Sigmoid colon (tissue), 7 donors: Measurements from ENCODE around the gene RASSF4. TPM values are rescaled to one million over a fixed set of nuclear protein-coding genes. Genes with fewer than 3 reads are reported as not detected.
A peak's percentile ranks its signal among the peaks of the same experiment; 100 is the strongest.

ENCODE experiments used
- DNase-seq: peaks from one replicate; pipeline ENCODE4 v3.0.0-alpha.2; 2019
- H3K27ac ChIP-seq, 4 donors: fragments of 200-600 bp; sonication (generic); one replicate each; pipeline ENCODE4 v1.5.1; 2016 to 2019; ENCODE audit warnings: mild to moderate bottlenecking in 1 of 4
- H3K27me3 ChIP-seq, 3 donors: fragments of 200-600 bp; sonication (generic); one replicate each; pipeline ENCODE4 v1.5.1; 2019; ENCODE audit warnings: mild to moderate bottlenecking in 1 of 3
- H3K36me3 ChIP-seq, 4 donors: fragments of 200-600 bp; sonication (generic); one replicate each; pipeline ENCODE4 v1.5.1; 2016 to 2019
- H3K4me1 ChIP-seq, 4 donors: fragments of 200-600 bp; sonication (generic); one replicate each; pipeline ENCODE4 v1.5.1; 2017 to 2019
- H3K4me3 ChIP-seq, 4 donors: fragments of 200-600 bp; sonication (generic); one replicate each; pipeline ENCODE4 v1.5.1; 2017 to 2019; ENCODE audit warnings: mild to moderate bottlenecking in 2 of 4, moderate library complexity in 1 of 4
- H3K9me3 ChIP-seq, 4 donors: fragments of 200-600 bp in 3 of 4; sonication (generic) in 3 of 4; one replicate each; pipeline versions ENCODE4 v1.5.1 to v1.6.1; 2013 to 2019
- CTCF ChIP-seq, 4 experiments: fragments of 450-650 bp in 3 of 4; fragments of 200-600 bp in 1 of 4; IDR thresholded peaks; one replicate each; pipeline ENCODE4 v1.5.1; 2016 to 2019; ENCODE audit warnings: antibody characterized with exemption in 4 of 4, mild to moderate bottlenecking in 3 of 4, moderate library complexity in 2 of 4
- EP300 ChIP-seq, 4 donors: sonication (generic); formaldehyde crosslinking; IDR thresholded peaks; one replicate each; pipeline ENCODE4 v1.6.1; 2017; ENCODE audit warnings: antibody characterized with exemption in 4 of 4
- POLR2A ChIP-seq, 2 donors: fragments of 450-650 bp; IDR thresholded peaks; one replicate each; pipeline ENCODE4 v1.6.1; 2016; ENCODE audit warnings: antibody characterized with exemption in 2 of 2, mild to moderate bottlenecking in 2 of 2, moderate library complexity in 2 of 2
- POLR2AphosphoS5 ChIP-seq, 4 donors: sonication (generic); formaldehyde crosslinking; IDR thresholded peaks; one replicate each; pipeline ENCODE4 v1.6.1; 2017; ENCODE audit warnings: antibody characterized with exemption in 4 of 4
- WGBS, 2 donors: extraction: QIAGEN DNeasy Blood & Tissue Kit; methylation state at CpG; one replicate each; pipeline ENCODE4 v1.1.7; 2013; 5-methylcytosine and 5-hydroxymethylcytosine counted together
- intact Hi-C: fragments of 100-400 bp; cut with DNase I; formaldehyde crosslinking; loops from one replicate; pipeline ENCODE4 v1.15.1; 2023
- polyA plus RNA-seq, 3 donors: library from polyadenylated mRNA; stranded (reverse); fragments of 200-250 nt; gene quantifications; one replicate each; pipeline ENCODE4 v1.2.3, GENCODE V29; 2013
- total RNA-seq, 4 donors: library from RNA; depleted of rRNA; stranded (reverse); fragments of >200 nt; gene quantifications; one replicate each; pipeline ENCODE4 v1.1.0, GENCODE V29; 2016
- donor health status: healthy with polysubstance abuse.
- donor health status: Bipolar disorder and iron deficiency.
- donor health status: healthy.

RASSF4 gene
- total and polyA plus RNA-seq, 7 donors, result 7.8 to 61.7 (median 23.2) TPM

GRCh38 chr10:44971935-44972757, 12.5 kb downstream of the RASSF4 start:
- WGBS, 2 donors, result 97% methylated on average over 12 of the region's 12 CpGs
- intact Hi-C loops, result no loop called here
- Histone ChIP-seq H3K4me1 (peaks cover 0 to 48% (median 41%) of the 10 kb centered on the region in 4 donors), H3K36me3 (peaks cover 7 to 43% (median 12%) of the 10 kb centered on the region in 4 donors), H3K4me3 (no peak overlapping the region), H3K9me3 (no peaks in the 10 kb centered on the region), H3K27ac (peak overlapping the region; percentile 31 to 92 (median 90)), H3K27me3 (no peaks in the 10 kb centered on the region)
- DNase-seq, result peak; percentile 66
- TF ChIP-seq CTCF (IDR thresholded peaks at IDR 0.05) (no peak), EP300 (IDR thresholded peaks at IDR 0.05) (no peak), POLR2A (IDR thresholded peaks at IDR 0.05) (no peak), POLR2AphosphoS5 (IDR thresholded peaks at IDR 0.05) (no peak)

- Histone ChIP-seq H3K27ac (peak overlapping the region; percentile 88 to 92 (median 90)), H3K36me3 (peaks cover 8 to 51% (median 15%) of the 10 kb centered on the region in 4 donors)
These were observed 13.3 kb downstream of the RASSF4 start for GRCh38 chr10:44972874-44973306.

GRCh38 chr10:44973323-44974081, 13.9 kb downstream of the RASSF4 start:
- Histone ChIP-seq H3K36me3 (peaks cover 8 to 54% (median 18%) of the 10 kb centered on the region in 4 donors), H3K27ac (peak overlapping the region; percentile 88 to 92 (median 90)), H3K4me3 (peak overlapping the region in 1 of 4 donors; percentile 54), H3K4me1 (peaks cover 0 to 54% (median 50%) of the 10 kb centered on the region in 4 donors), H3K9me3 (no peaks in the 10 kb centered on the region), H3K27me3 (no peaks in the 10 kb centered on the region)
- intact Hi-C loops, result loop anchor here (1.0 kb wide), 1 partner anchor 14 kb away; the partner anchor contains the start of gene RASSF4
- no peak for TF ChIP-seq EP300 (IDR thresholded peaks at IDR 0.05)
- TF ChIP-seq POLR2AphosphoS5 (IDR thresholded peaks at IDR 0.05), result peak in 1 of 4 donors; percentile 8
- 53 to 72% methylated on average over 18 of the region's 18 CpGs for WGBS, 2 donors
- peak; percentile 66 for DNase-seq

More at GRCh38 chr10:44972874-44973306, 13.3 kb downstream of the RASSF4 start:
- no peaks in the 10 kb centered on the region for H3K27me3 ChIP-seq
- peak; percentile 67 for DNase-seq
- H3K4me1 ChIP-seq, result peaks cover 0 to 48% (median 45%) of the 10 kb centered on the region in 4 donors
- WGBS, 2 donors, result 87 to 90% methylated on average over 6 of the region's 6 CpGs
- H3K9me3 ChIP-seq, result no peaks in the 10 kb centered on the region
- TF ChIP-seq POLR2AphosphoS5 (IDR thresholded peaks at IDR 0.05) (peak in 2 of 4 donors; percentile 10 to 17), EP300 (IDR thresholded peaks at IDR 0.05) (no peak)
- intact Hi-C loops, result no loop called here
- H3K4me3 ChIP-seq, result no peak overlapping the region

- WGBS, 2 donors, result 18 to 46% methylated on average over 7 of the region's 7 CpGs
- Histone ChIP-seq H3K4me3 (peak overlapping the region; percentile 54 to 64 (median 54)), H3K4me1 (peaks cover 0 to 61% (median 56%) of the 10 kb centered on the region in 4 donors), H3K27me3 (no peaks in the 10 kb centered on the region), H3K9me3 (no peaks in the 10 kb centered on the region), H3K27ac (peak overlapping the region; percentile 88 to 92 (median 90)), H3K36me3 (peaks cover 8 to 54% (median 18%) of the 10 kb centered on the region in 4 donors)
- intact Hi-C loops, result loop anchor here (1.0 kb wide), 1 partner anchor 15 kb away; the partner anchor contains the start of gene RASSF4
- TF ChIP-seq POLR2AphosphoS5 (IDR thresholded peaks at IDR 0.05), result peak in 2 of 4 donors; percentile 2 to 9
- no peak for TF ChIP-seq EP300 (IDR thresholded peaks at IDR 0.05)
- TF ChIP-seq POLR2A (IDR thresholded peaks at IDR 0.05), result no peak
- TF ChIP-seq CTCF (IDR thresholded peaks at IDR 0.05), result no peak
- DNase-seq, result peak; percentile 64
These were observed 14.6 kb downstream of the RASSF4 start for GRCh38 chr10:44974082-44974627.

- TF ChIP-seq POLR2A (IDR thresholded peaks at IDR 0.05), result no peak
- TF ChIP-seq CTCF (IDR thresholded peaks at IDR 0.05), result peak; percentile 53 to 98 (median 91)
- TF ChIP-seq POLR2AphosphoS5 (IDR thresholded peaks at IDR 0.05), result peak; percentile 0 to 72 (median 68)
- Histone ChIP-seq H3K36me3 (peaks cover 7 to 53% (median 18%) of the 10 kb centered on the region in 4 donors), H3K4me3 (peak overlapping the region; percentile 54 to 64 (median 54)), H3K9me3 (no peaks in the 10 kb centered on the region), H3K4me1 (peaks cover 0 to 68% (median 62%) of the 10 kb centered on the region in 4 donors), H3K27ac (peak overlapping the region; percentile 88 to 92 (median 90)), H3K27me3 (no peaks in the 10 kb centered on the region)
- intact Hi-C loops, result loop anchor here (1.0 to 5.0 kb wide), 3 partner anchors 16 to 98 kb away; partner anchors contain the start of gene RASSF4
- peak; percentile 89 for DNase-seq
- 3 to 5% methylated on average over 46 of the region's 46 CpGs for WGBS, 2 donors
These were observed 15.2 kb downstream of the RASSF4 start for GRCh38 chr10:44974628-44975430.
